Spleen (tissue), 3 donors: ENCODE measurements around the gene ABI3BP.

Source experiments
- POLR2A ChIP-seq, 3 donors: fragments of 450-650 bp; IDR thresholded peaks; one replicate each; pipeline ENCODE4 v1.5.1; 2017; ENCODE audit warnings: antibody characterized with exemption in 3 of 3, mild to moderate bottlenecking in 1 of 3
- POLR2AphosphoS5 ChIP-seq, 3 donors: sonication (generic); formaldehyde crosslinking; IDR thresholded peaks; one replicate each; pipeline ENCODE4 v1.5.1; 2017; ENCODE audit warnings: antibody characterized with exemption in 3 of 3

GRCh38 chr3:100748220-100748619 lies 245.0 kb downstream of the ABI3BP start:
- TF ChIP-seq POLR2A (IDR thresholded peaks at IDR 0.05), result no peak
- TF ChIP-seq POLR2AphosphoS5 (IDR thresholded peaks at IDR 0.05), result no peak
